K562 treated with DMSO at 1 percent for 24 hours (cell line): ENCODE data around the gene PTPN22. TPM values are rescaled to one million over a fixed set of nuclear protein-coding genes. Genes with fewer than 3 reads are reported as not detected.

Source experiments
- total RNA-seq: library from RNA; unstranded; fragments of 300-600 nt; gene quantifications from 2 replicates; pipeline ENCODE4 v1.2.3, GENCODE V29; 2022; ENCODE audit warnings: low read depth; ENCODE audit not compliant: insufficient read depth

The PTPN22 gene
- 1.00 and 1.0 TPM in 2 replicates for total RNA-seq

GRCh38 chr1:113871597-113872113 lies at the start of gene PTPN22:
TSS of gene PTPN22 (minus strand) at chr1:113871712.

GRCh38 chr1:113904674-113905434 lies 33.3 kb upstream of the PTPN22 start, which contains the start of the genes AP4B1 and DCLRE1B:
TSS of gene AP4B1 (minus strand) at chr1:113904799. CDS start at chr1:113904717, 82 bp downstream.
TSS of gene DCLRE1B (plus strand) at chr1:113905326. CDS start at chr1:113905587, 261 bp downstream.

GRCh38 chr1:113887402-113888175 lies 16.1 kb upstream of the PTPN22 start, which contains the start of gene BCL2L15:
TSS of gene BCL2L15 (minus strand) at chr1:113887581. CDS start at chr1:113887375, 206 bp downstream.

GRCh38 chr1:113811888-113812660 lies 59.4 kb downstream of the PTPN22 start, which contains the start of gene RSBN1:
TSS of gene RSBN1 (minus strand) at chr1:113812476. CDS start at chr1:113812412, 64 bp downstream.

Other genes with a start within 250 kb of the PTPN22 start
- gene PHTF1, start 112.2 kb downstream of the PTPN22 start, total RNA-seq = 57.0 and 60.9 TPM in 2 replicates
- 16.0 and 19.0 TPM in 2 replicates for gene RSBN1, start 59.2 kb downstream of the PTPN22 start, total RNA-seq
- gene BCL2L15, start 15.9 kb upstream of the PTPN22 start, total RNA-seq = 1.2 TPM in 1 of 2 replicates, not detected in the other
- gene AP4B1, start 33.1 kb upstream of the PTPN22 start, total RNA-seq = 13.4 and 19.2 TPM in 2 replicates
- gene DCLRE1B, start 33.6 kb upstream of the PTPN22 start, total RNA-seq = 15.7 and 17.9 TPM in 2 replicates
- 32.5 and 35.3 TPM in 2 replicates for gene HIPK1, start 57.6 kb upstream of the PTPN22 start, total RNA-seq
- gene OLFML3, start 107.8 kb upstream of the PTPN22 start, total RNA-seq = not detected in 2 replicates